GM21367 (cell line): Measurements from ENCODE around the gene MYZAP.

ENCODE experiments used
- ATAC-seq: cut with Tn5 transposase; IDR thresholded peaks from one replicate; pipeline ENCODE4 v1.9.1; 2021; ENCODE audit not compliant: unreplicated experiment

MYZAP gene

GRCh38 chr15:57591822-57592367, at the start of gene MYZAP:
Gene MYZAP (plus strand): TSS chr15:57591904. CDS start chr15:57592035, 131 bp downstream.
- no peak for ATAC-seq

DNA sequence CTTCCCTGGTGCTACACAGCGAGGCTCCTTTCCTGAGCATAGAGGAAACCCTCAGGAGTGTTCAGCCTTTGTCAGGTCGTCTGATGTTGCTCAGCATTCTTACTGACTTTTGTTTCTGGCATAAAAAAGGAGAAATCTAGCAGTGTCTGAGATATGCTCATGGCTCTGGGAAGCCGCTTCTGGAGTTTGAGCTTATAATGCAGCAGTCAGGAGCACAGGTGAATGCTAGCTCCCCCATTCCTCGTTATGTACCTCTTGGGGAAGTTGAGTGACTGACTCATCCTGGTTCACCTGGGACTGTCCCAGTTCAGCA, 49.2 kb upstream of the MYZAP start:
- no peak for ATAC-seq

DNA sequence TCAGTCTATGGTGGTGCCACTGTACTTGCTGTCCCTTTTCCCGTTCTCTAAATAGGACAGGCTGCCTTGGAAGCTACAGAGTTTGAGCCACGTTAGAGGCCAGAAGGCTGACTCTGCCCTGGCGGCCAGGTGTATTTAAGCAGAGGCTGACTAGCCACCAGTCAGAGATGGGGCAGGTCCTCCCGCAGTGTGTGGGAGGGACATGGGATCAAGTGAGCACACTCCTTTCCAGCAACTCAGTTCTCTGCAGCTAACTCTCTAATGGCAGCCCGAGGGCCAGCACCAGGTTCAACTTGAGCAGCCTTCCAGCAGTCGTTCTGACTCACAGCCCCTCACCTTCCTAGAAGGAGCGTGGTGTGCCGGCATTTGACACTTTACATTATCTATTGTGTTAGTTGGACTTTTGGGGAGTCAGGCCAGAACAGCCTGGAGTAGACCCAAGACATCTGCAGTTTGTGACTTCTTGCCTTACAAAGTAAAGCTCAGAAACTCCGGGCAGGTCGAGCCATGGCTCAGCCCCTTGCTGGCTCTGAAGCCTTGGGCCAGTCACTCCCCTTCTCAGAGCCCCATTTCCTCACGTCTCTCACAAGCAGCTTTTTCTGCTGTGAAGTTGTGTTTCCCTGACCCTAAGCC, 46.7 kb upstream of the MYZAP start:
- no peak for ATAC-seq

- ATAC-seq = no peak
These were observed 45.7 kb upstream of the MYZAP start for GRCh38 chr15:57545995-57546394.

DNA sequence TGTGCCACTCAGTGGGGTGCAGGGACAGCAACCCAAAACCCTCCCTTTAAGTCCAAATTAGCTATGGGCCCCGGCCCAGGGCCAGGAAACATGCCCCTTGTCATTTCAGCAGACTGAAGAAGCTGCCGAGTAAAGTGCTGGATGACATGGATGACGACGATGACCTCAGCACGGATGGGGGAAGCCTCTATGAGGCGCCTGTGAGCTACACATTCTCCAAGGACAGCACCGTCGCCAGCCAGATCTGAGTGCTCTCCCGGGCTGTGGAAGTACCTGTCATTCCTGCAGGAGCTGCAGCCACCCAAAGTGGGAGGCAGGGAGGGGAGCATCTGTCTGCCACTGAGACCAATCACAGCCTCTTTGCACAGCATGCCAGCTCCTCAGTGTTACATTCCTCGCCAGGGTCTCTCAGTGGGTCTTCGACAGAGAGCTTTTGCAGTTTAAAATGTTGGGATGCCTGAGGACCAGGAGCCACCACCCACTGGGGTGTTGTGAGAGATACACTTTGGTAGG, 44.4 kb upstream of the MYZAP start:
- ATAC-seq = no peak

DNA sequence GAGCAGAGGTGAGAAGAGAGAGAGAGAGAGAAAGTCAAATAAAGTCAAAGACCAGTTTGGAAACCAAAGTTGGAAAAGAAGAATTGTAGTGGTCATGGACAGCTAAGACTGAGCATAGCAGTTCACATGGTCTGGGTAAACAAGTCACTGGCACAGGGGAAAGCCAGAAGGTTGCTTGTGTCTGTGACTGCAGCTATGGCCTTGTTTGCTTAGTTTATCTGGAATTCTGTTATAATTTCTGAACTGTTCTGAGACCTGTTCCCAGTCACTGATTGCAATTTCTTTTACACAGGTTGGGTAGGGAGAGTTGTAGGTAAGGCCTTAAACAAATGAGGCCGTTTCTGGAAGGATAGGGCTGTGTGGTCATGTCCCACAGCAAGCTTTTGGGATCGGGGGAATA, 43.4 kb upstream of the MYZAP start:
- no peak for ATAC-seq

GRCh38 chr15:57548835-57549234, 42.9 kb upstream of the MYZAP start:
- no peak for ATAC-seq

DNA sequence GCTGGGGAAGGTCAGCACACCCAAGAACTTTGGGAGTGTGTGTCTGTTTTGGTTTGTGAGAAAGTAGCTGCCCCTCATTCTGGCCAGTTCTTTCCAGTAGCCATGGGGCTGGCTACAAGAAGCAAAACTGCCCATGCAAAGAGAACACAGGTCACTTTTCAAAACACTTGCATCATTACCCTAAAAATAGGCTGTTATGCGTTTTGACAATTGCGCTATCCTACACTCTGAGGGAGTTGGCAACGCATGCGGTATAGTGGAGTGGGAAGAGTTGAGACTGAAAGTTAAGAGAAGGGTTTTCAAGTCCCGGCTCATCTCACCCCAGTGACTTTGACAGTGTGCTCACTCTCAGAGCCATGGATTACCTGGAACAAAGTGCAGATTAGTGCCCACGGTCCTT, 41.8 kb upstream of the MYZAP start:
- no peak for ATAC-seq

DNA sequence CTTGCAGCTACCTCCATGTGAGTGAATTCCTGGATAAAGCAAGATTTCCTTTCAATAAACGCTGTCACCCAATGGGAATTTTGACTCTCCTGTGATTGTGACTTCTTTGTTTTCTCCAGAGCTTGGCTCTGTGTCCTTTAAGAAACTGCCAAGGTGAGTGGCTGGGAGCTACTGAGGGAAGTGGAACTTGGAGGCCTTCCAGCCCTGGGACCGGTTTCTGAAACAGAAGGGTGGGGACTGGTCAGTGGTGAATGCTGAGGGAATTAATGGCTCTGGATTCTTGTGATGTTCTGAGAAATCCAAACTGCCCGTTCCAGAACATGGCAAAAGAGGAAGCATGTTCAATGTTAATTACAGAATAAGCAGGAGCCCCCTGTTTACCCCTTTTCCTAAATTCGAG, 41.1 kb upstream of the MYZAP start:
- no peak for ATAC-seq

DNA sequence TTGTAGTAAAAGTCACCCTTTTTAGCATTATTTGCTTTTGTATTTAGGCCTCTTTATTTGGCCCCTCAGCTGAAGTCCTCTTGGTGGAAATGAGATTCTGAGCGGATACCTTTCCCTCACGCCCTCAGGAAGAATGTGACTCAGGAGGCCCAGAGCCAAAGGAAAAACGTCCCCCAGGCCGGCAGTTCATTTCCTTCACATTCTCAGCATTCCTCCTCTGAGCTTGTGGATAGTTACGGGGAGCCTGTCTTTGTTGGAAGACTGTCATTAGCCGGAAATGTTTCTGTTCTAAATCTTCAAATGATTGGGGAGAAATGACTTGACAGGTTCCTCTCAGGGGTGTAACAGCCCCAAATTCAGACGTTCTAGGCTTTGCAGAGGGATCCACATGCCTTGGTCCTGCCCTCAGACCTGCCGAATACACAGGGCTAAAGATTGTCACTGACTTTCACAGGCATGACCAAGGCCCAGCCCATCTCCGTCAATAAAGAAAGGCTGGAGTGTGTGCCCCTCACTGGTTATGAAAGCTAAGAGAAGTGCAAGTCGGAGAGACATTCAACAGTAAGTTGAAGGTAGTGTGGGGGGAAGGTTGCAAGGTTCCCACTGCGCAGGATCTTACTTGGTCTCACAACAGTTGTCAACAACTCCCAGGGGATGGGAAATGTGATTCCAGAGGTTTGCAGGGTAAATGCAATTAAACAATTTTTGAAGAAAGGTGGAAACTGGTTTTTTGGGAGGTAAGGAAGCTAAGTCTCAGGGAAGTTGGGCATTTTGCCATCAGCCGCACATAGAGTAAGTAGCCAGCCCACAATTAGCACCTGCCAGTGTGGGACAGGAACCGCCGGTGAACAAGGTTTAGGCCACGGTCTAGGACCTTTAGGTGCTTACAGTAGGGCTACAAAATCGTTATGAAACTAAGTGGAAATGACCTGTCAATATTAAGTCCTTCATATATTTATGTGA, 39.7 kb upstream of the MYZAP start:
- ATAC-seq = no peak

- ATAC-seq = no peak
These were observed 38.9 kb upstream of the MYZAP start for GRCh38 chr15:57552678-57553334.

DNA sequence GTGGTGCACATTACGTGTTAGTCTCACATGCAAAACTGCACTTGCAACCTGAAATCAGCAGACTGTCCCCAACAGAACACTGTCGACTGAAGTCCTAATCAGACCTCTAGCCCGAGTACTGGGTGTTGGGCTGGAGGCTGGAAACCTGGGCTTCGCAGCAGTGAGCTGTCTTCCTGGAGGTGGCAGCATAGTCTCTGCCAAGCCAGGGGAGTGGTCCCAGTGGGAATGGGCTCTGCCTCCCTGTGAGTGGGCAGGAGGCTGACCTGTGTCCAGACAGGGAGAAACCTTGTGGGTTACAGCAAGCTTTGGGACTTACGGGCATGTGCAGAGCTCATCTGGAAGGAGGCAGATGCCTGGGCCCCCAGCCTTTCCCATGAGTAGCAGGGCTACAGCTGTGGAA, 38.2 kb upstream of the MYZAP start:
- ATAC-seq = no peak

GRCh38 chr15:57554063-57554811, 37.5 kb upstream of the MYZAP start:
- ATAC-seq = no peak

DNA sequence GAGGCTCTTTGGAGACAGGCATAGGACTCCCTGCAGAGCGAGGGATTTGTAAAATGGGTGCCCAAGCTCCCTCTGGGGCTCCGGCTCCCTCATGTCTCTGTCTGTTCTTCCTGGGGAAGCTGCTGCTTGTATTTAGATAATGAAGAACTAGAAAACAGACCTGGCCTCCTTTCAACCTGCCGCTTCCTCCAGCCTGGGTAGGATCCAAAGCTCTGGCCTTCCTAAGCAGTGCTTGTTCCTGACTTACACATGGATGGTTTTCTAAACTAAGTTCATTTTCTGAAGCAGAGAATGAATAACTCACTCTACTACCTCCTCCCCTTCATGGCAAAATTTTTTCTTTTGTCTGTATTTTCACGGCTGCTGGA, 36.9 kb upstream of the MYZAP start:
- no peak for ATAC-seq

DNA sequence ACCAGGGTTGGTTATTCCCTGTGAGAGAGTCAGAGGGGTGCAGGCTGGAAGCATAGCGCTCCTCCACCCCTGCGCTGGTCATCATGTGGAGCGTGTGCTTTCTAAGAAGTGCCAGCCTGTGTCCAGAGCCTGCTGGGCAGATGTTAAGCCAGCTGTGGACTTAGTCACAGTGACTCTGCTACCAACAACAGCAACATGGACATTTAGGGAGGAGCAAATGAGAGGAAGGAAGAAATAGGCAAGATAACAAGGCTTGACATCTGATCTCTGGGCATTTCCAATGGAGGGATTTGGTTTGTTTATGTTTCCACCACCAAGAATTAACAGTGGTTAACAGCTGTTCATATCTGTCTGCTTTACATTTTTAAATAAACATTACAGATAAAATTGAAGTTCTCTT, 36.4 kb upstream of the MYZAP start:
- ATAC-seq = no peak

DNA sequence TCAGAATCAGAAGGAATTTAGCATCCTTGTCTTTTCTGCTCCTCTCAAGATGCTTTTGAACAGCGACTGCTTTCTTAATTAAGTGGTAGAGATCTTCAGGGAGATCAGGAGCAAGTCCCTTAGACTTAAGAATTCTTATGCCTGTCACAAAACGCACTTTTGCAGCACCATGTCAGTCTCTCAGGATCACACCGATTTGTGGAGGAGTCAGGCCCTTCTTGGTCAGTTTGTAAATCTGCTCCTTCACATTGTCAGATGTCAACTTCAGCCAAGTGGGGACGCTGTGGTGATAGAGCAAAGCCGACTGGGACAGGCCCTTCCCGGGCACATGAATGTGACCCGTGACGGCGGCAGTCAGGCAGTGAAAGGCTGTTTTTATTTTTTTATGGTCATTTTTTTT, 35.7 kb upstream of the MYZAP start:
- no peak for ATAC-seq

DNA sequence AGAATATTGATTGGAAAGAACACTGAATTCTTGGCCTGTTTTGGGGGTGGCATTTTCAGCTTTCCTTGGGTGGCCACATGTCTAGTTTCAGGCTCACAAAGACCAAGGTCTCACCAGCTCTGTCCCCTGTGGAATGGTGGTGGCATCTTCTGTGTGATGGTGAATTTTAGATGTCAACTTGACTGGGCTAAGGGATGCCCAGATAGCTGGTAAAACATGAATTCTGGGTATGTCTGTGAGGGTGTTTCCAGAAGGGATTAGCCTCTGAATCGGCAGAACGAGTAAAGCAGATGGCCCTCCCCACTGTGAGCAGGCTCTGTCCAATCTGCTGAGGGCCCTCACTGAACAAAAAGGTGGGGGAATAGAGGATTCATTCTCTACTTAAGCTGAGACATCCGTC, 34.4 kb upstream of the MYZAP start:
- ATAC-seq = no peak

DNA sequence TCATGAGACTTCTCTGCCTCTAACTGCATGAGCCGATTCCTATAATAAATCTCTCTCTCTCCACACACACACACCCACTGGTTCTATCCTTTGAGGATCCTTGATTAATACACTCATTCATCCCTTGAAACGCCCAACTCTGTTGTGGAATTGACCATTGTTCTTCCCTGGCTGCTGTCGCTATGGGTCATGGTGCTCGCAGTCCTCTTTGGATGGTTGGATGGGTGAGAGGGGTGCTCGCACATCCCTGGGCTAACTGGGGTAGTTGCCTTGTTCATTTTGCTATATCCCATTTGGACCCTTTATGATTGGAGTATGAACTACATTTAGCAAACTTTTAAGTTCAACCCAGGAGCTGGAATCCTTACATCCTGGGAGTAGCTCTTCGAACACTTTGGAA, 33.9 kb upstream of the MYZAP start:
- no peak for ATAC-seq

GRCh38 chr15:57559875-57560274, 31.8 kb upstream of the MYZAP start:
- no peak for ATAC-seq

GRCh38 chr15:57561041-57561711, 30.5 kb upstream of the MYZAP start:
- ATAC-seq = peak; percentile 90
